Natural killer cell treated with Interleukin-12 subunit alpha and Interleukin-12 subunit beta and Interleukin-15 and Interleukin-18, amount 100 ng/mL, for 72 hours (primary cell): Measurements from ENCODE around the gene SNX15. TPM values are rescaled to one million over a fixed set of nuclear protein-coding genes. Genes with fewer than 3 reads are reported as not detected.
A peak's percentile ranks its signal among the peaks of the same experiment; 100 is the strongest.

Experiments used
- ATAC-seq, 2 donors: fragments of 150-1000 bp; cut with Tn5 transposase in 1 of 2; sonication (Bioruptor Pico), chemical (Tn5 transposase) in 1 of 2; 2 replicates each; pipeline ENCODE4 v1.10.0; 2021
- DNase-seq: peaks from one replicate; pipeline ENCODE4 v3.0.0; 2022; ENCODE audit warnings: low spot score
- H3K27ac Mint-ChIP-seq, 2 donors: 1 replicate in 1 of 2; 2 replicates in 1 of 2; pipeline ENCODE4 v1.8.0; 2022; ENCODE audit warnings: mixed read lengths in 2 of 2, mild to moderate bottlenecking in 1 of 2, moderate library complexity in 1 of 2
- H3K27me3 Mint-ChIP-seq, 2 donors: 1 replicate in 1 of 2; 2 replicates in 1 of 2; pipeline ENCODE4 v1.8.0; 2022; ENCODE audit warnings: mixed read lengths in 2 of 2
- H3K36me3 Mint-ChIP-seq: one replicate; pipeline ENCODE4 v1.8.0; 2022; ENCODE audit warnings: mixed read lengths
- H3K4me1 Mint-ChIP-seq, 2 donors: 1 replicate in 1 of 2; 2 replicates in 1 of 2; pipeline ENCODE4 v1.8.0; 2022; ENCODE audit warnings: low read depth in 2 of 2, mixed read lengths in 2 of 2, mild to moderate bottlenecking in 1 of 2
- H3K4me3 Mint-ChIP-seq: one replicate; pipeline ENCODE4 v1.8.0; 2022; ENCODE audit warnings: mixed read lengths
- H3K9me3 Mint-ChIP-seq: 2 replicates; pipeline ENCODE4 v1.8.0; 2022; ENCODE audit warnings: mixed read lengths
- total RNA-seq, 2 donors: library from RNA; stranded (reverse); gene quantifications; one replicate each; pipeline ENCODE4 v1.2.3, GENCODE V29; 2022

Gene SNX15
- total RNA-seq, 2 donors from 2014 or later, result 14.1 to 28.2 TPM

DNA sequence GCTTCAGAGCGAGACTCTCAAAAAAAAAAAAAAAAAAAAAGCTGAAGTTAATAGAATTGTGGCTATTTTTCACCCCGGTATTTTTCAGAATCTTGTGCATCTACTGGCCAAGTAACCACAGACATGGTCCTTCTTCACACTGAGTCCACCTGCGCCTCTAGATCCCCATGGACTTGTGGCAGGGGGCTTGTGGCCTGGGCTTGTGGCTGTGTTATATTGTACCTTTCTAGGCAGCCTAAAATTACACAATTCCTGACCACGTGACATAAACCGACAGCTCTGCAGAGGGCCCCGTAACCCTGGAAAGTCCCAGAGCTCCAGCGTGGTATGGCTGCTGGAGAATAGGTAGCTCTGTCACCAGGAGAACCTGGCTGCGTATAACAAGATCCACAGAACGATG, 42.0 kb downstream of the SNX15 start:
- H3K9me3 Mint-ChIP-seq, result no peaks in the 10 kb centered on the region
- H3K27me3 Mint-ChIP-seq, result no peaks in the 10 kb centered on the region
- ATAC-seq, result no peak
- no peak overlapping the region for H3K4me3 Mint-ChIP-seq
- H3K4me1 Mint-ChIP-seq, result no peaks in the 10 kb centered on the region
- no peak overlapping the region for H3K27ac Mint-ChIP-seq
- no peak for DNase-seq
- no peaks in the 10 kb centered on the region for H3K36me3 Mint-ChIP-seq

DNA sequence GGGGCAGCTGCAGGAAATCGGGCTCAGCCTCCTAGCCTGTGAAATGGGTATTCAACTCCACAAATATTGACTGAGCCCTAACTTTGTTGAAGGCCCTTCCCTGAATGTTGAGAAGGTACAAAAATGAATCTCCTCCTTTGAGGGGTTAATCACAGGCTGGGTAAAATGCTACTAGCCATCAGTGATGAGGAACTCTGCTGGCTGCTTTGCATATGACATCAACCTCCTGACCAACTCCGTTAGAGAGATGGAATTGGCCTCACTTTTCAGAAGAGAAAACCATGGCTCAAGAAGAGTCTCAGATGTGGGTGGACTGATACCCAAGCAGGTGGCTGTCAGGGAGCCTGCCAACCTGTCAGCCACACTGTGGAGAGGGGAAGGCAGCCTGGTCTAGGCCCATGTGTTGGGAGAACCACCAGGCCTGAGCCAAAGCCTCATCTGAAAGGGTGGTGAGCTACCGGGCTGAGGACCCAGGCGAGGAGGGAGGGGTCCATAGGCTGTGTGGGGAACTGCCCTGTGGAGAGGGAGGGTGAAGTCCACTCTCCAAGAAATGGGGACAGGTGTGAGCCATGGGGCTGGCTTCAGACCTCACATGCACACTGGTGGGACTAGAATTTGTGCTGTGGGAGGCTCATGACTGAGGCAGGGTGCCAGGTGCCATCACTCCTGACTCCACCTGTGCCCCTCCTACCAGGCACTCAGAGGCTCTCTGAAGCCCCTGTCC, 44.8 kb downstream of the SNX15 start:
- no peak overlapping the region for H3K27ac Mint-ChIP-seq
- no peak overlapping the region for H3K4me3 Mint-ChIP-seq
- no peaks in the 10 kb centered on the region for H3K9me3 Mint-ChIP-seq
- H3K36me3 Mint-ChIP-seq, result no peaks in the 10 kb centered on the region
- ATAC-seq, result peak in 1 of 2 donors; percentile 25
- no peaks in the 10 kb centered on the region for H3K4me1 Mint-ChIP-seq
- DNase-seq, result no peak
- no peaks in the 10 kb centered on the region for H3K27me3 Mint-ChIP-seq

DNA sequence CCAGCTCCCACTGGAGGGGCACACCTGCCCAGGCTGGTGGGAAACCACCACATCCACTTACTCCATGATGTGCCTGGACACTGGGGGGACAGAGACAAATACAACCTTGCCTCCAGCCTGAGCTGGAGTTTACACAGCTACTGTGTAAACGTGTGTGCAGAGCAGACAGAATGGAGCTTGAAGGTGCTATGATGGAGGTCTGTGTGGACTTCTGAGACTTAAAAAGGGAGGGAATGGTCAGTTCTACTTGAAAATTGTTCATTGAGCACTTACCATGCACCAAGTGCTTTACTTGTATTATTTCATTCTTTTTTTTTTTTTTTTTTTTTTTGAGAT, 45.4 kb downstream of the SNX15 start:
- no peak for DNase-seq
- no peak overlapping the region for H3K4me3 Mint-ChIP-seq
- no peak overlapping the region for H3K27ac Mint-ChIP-seq
- no peaks in the 10 kb centered on the region for H3K36me3 Mint-ChIP-seq
- no peaks in the 10 kb centered on the region for H3K27me3 Mint-ChIP-seq
- peaks cover 0 to 3% of the 10 kb centered on the region in 2 donors for H3K4me1 Mint-ChIP-seq
- no peaks in the 10 kb centered on the region for H3K9me3 Mint-ChIP-seq
- no peak for ATAC-seq

DNA sequence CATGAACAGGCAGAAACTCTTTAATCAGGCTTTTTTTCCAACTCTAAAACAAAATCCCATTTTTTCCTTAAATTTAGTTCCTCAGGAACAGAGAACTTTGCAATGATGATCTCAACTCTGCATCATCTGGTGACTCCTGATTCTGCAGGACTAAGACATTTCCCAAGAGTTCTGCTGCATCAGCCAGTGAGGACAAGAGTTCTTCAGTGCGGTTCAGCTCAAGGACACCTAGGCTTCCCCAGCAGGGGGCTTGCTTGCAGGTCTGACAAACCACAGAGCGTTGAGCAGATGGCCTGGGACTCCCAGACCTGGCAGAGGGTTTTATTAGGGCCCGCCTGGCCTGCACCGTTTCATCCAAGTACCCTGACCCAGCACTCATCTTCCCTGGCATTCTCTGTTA, 50.2 kb downstream of the SNX15 start:
- peak overlapping the region in 1 of 2 donors; percentile 45 for H3K27ac Mint-ChIP-seq
- H3K4me1 Mint-ChIP-seq, result peaks cover 10 to 31% of the 10 kb centered on the region in 2 donors
- no peaks in the 10 kb centered on the region for H3K27me3 Mint-ChIP-seq
- DNase-seq (peak; percentile 51), ATAC-seq (no peak)
- no peaks in the 10 kb centered on the region for H3K9me3 Mint-ChIP-seq
- no peak overlapping the region for H3K4me3 Mint-ChIP-seq
- H3K36me3 Mint-ChIP-seq, result peaks cover 10% of the 10 kb centered on the region

DNA sequence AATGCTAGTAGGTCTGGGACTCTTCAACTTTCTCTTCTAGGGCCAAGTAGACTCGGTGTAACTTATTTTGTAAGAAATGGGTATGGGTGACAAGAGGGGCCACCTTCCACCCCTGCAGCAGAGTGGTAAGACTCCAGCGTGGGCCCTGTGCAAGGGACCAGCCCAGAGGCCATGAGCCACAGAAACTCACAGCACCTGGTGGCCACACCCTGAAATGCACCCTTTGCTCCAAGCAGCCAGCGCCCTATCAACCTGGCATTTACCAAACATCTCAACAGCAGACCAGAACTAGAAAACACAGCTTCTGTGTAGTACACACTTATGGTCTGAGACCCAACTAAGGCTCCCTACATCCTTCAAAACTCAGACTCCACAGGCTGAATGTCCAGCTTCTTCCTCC, 50.9 kb downstream of the SNX15 start:
- H3K4me3 Mint-ChIP-seq, result no peak overlapping the region
- H3K27me3 Mint-ChIP-seq, result no peaks in the 10 kb centered on the region
- DNase-seq (peak; percentile 60), ATAC-seq (peak; percentile 58 to 67)
- H3K36me3 Mint-ChIP-seq, result peaks cover 10% of the 10 kb centered on the region
- peaks cover 15 to 38% of the 10 kb centered on the region in 2 donors for H3K4me1 Mint-ChIP-seq
- H3K9me3 Mint-ChIP-seq, result no peaks in the 10 kb centered on the region
- H3K27ac Mint-ChIP-seq, result peak overlapping the region in 1 of 2 donors; percentile 20

DNA sequence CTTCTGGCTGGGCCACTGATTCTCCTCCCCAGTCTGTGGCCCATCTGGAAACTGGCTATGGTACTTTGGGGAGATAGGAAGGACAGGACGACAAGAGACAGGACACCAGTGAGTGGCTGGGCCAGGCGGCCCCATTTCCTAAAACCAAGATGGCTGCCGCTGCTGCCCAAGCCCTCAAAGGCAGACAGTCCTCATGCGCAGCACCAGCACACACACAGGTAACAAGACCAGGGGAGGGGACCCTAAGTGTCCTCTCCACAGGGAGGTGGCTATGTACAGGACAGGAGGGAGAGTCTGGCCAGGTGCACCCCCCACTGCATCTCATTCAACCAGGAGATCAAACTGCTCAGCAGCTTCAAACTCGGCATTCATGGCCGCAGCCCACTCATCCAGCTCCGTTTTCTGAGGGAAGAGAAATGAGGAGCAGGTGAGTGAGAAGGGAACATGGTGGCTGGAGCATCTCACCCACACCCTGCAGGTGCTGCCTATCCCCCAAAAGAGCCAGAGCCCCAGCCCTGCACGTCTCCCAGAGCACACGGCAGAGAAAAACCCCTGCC, 51.6 kb downstream of the SNX15 start:
- Mint-ChIP-seq H3K27ac (peak overlapping the region in 1 of 2 donors; percentile 20), H3K9me3 (no peaks in the 10 kb centered on the region), H3K4me3 (peak overlapping the region; percentile 39), H3K36me3 (peaks cover 10% of the 10 kb centered on the region), H3K27me3 (no peaks in the 10 kb centered on the region), H3K4me1 (peaks cover 20 to 45% of the 10 kb centered on the region in 2 donors)
- DNase-seq (peak; percentile 60), ATAC-seq (no peak)

DNA sequence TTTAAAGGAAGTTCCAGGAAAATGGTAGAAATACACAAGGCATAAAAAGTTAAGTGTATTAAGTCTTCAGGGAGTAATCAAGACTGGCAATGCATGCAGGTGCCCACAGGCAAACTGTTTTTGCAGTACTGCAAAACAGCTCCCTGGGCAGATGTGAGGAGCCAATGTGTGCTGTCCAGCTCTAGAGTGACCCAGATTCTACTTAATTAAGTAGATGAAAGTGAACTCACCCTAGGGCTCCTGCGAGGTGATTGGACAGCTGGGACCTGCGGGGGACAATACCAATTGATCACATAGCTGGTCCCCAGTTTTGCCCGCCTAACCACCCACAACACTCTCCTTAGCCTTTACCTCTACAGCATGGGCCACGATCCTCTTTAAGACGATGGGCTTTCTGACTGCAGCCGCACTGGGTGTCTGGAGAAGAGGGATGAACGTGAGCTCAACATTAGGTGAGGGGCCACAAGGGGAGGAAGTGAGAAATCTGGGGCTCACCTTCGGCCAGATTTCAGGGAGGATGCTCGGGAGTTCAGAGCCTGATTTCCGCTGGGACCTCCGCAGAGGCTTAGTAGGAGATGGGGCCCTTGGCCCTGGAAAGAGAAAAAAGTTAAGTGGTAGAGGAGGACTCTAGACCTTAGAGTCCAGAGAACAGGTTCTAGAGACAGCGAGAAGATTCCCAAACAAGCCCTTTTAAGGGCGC, 56.0 kb downstream of the SNX15 start:
- H3K36me3 Mint-ChIP-seq, result peaks cover 17% of the 10 kb centered on the region
- ATAC-seq (peak; percentile 0 to 1), DNase-seq (peak; percentile 38)
- no peaks in the 10 kb centered on the region for H3K27me3 Mint-ChIP-seq
- peak overlapping the region; percentile 94 to 95 for H3K27ac Mint-ChIP-seq
- peak overlapping the region; percentile 98 for H3K4me3 Mint-ChIP-seq
- H3K4me1 Mint-ChIP-seq, result peaks cover 32 to 51% of the 10 kb centered on the region in 2 donors
- no peaks in the 10 kb centered on the region for H3K9me3 Mint-ChIP-seq

DNA sequence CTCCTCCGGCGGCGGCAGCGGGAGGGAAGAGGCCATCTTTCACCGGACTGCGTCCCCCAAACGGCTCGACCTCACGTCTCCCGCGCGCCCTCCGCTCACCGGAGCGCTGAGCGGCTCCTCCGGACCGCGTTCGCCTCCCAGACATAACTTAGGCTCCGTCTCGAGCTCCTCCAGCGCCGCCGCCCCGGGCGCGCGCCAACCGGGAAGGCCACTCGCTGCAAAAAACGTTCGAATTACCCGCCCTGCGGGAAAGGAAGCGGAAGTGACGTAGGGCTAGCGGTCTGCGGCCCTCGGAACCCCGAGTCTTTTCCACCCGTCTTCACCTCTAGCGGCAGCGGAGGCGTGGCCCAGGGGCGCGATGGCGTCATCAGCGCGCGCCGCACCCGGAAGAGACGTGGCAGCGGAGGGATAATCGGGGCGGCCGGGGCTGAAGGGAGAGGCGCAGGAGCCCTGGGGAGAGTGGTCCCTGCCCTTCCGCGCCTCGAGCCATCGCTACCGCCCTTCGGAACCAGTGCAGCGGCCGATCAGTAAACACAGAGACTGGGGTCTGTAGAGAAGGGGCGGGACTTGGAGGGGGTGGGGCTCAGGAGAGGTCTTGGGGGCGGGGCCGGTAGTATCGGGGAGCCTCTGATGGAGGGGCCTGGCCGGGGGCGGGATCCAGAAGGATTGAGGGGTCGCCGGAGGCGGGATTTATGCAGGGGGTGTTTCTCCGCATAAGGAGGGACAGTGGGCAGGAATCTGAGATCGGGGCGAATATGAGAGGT, 56.8 kb downstream of the SNX15 start, which contains the start of the genes CDCA5 and ZFPL1:
TSS of gene CDCA5 (minus strand) at position 207 of the 764 bp plus-strand sequence. CDS start at position 145, 62 bp downstream.
TSS of gene ZFPL1 (plus strand) at position 389 of the 764 bp plus-strand sequence. CDS start 477 bp downstream, outside the sequence.
- Mint-ChIP-seq H3K9me3 (no peaks in the 10 kb centered on the region), H3K27ac (peak within 1 kb of the TSS; percentile 94 to 95), H3K27me3 (no peaks in the 10 kb centered on the region), H3K4me3 (peak within 1 kb of the TSS; percentile 98), H3K36me3 (peaks cover 19% of the 10 kb centered on the region), H3K4me1 (peaks cover 26 to 44% of the 10 kb centered on the region in 2 donors)
- ATAC-seq (peak; percentile 93 to 96), DNase-seq (peak; percentile 98)

DNA sequence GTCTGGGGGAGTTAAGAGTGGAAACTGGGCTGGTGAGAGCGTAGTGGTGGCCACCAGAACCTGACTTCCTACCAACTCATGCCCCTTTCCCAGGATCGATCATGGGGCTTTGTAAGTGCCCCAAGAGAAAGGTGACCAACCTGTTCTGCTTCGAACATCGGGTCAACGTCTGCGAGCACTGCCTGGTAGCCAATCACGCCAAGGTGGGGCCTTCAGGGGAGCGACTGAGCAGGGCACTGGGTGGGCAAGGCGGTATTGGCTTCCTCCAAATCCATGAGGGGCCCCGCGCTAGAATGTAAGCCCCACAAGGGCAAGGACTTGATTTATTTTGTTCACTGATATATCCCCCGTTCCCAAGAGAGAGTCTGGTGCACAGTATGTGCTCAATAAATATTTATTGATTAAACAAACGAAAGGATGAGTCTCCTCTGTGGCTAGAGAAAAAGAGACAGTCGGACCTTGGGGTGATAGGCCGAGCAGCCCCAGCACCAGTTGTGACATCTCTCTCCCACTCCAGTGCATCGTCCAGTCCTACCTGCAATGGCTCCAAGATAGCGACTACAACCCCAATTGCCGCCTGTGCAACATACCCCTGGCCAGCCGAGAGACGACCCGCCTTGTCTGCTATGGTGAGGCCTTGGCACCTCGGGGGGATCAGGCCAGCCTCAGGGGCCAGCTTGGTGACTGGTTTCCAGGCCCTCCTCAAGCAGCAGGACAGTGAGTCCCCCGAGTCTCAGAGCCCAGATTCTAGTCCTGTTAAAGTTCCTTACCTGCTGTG, 57.5 kb downstream of the SNX15 start:
- no peak for ATAC-seq
- peak overlapping the region; percentile 98 for H3K4me3 Mint-ChIP-seq
- peaks cover 26 to 44% of the 10 kb centered on the region in 2 donors for H3K4me1 Mint-ChIP-seq
- H3K27ac Mint-ChIP-seq, result peak overlapping the region; percentile 94 to 95
- peaks cover 21% of the 10 kb centered on the region for H3K36me3 Mint-ChIP-seq
- no peaks in the 10 kb centered on the region for H3K9me3 Mint-ChIP-seq
- H3K27me3 Mint-ChIP-seq, result no peaks in the 10 kb centered on the region
- no peak for DNase-seq

DNA sequence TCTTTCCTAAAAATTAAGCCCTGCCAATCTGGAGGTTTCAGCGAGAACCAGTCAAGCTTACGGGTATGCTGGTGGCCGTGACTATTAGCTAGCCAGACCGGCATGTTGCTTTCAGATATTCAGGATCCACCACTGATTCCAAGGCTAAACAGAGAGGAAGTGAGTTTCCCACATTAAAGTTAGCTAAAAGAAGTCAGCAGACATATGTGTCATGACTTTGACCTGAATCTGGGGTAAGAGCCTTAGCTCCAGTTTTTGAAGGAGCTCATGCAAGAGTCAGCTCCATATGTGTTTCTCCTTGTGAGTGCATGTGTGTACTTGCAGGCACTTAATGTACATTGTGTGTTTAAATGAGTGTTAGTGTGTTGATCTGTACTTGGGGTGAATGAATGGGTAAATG, 58.2 kb downstream of the SNX15 start:
- ATAC-seq, result no peak
- no peaks in the 10 kb centered on the region for H3K9me3 Mint-ChIP-seq
- peaks cover 26 to 42% of the 10 kb centered on the region in 2 donors for H3K4me1 Mint-ChIP-seq
- no peak for DNase-seq
- no peaks in the 10 kb centered on the region for H3K27me3 Mint-ChIP-seq
- H3K36me3 Mint-ChIP-seq, result peaks cover 20% of the 10 kb centered on the region
- H3K4me3 Mint-ChIP-seq, result peak overlapping the region; percentile 98
- peak overlapping the region; percentile 94 to 95 for H3K27ac Mint-ChIP-seq

DNA sequence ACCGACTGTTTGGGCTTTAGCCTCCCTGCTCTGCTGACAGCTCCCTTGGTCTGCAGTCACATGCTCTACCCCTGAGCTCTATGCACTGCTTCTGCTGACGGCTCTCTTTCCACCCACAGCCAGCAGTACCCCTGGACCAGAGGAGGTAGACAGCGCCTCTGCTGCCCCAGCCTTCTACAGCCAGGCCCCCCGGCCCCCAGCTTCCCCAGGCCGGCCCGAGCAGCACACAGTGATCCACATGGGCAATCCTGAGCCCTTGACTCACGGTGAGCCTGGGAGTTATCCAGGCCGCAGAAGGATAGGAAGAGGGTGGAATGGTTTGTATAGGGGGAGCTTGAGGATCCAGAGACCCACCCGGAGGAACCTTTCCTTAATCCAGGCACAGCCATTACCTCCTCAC, 59.6 kb downstream of the SNX15 start:
- H3K27ac Mint-ChIP-seq, result no peak overlapping the region
- peaks cover 23 to 35% of the 10 kb centered on the region in 2 donors for H3K4me1 Mint-ChIP-seq
- H3K27me3 Mint-ChIP-seq, result no peaks in the 10 kb centered on the region
- ATAC-seq (no peak), DNase-seq (no peak)
- H3K4me3 Mint-ChIP-seq, result no peak overlapping the region
- H3K9me3 Mint-ChIP-seq, result no peaks in the 10 kb centered on the region
- H3K36me3 Mint-ChIP-seq, result peaks cover 15% of the 10 kb centered on the region

DNA sequence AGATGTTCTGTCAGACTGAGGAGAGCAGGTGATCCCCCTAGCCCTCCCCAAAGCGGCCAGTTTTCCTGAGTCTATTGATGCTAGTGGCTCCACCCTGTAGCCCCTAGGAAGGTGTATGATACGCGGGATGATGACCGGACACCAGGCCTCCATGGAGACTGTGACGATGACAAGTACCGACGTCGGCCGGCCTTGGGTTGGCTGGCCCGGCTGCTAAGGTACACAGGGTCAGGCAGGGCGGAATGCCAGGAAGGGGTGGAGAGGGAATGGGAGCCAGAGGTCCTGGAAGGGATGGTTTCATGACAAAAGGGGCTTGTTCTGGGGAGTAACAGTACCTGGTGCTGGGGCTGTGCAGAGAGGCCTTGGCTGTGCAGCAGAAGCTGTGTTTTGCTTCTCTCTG, 60.0 kb downstream of the SNX15 start:
- no peak overlapping the region for H3K4me3 Mint-ChIP-seq
- no peak for ATAC-seq
- H3K9me3 Mint-ChIP-seq, result no peaks in the 10 kb centered on the region
- peaks cover 23 to 32% of the 10 kb centered on the region in 2 donors for H3K4me1 Mint-ChIP-seq
- DNase-seq, result no peak
- peaks cover 15% of the 10 kb centered on the region for H3K36me3 Mint-ChIP-seq
- H3K27ac Mint-ChIP-seq, result no peak overlapping the region
- H3K27me3 Mint-ChIP-seq, result no peaks in the 10 kb centered on the region

DNA sequence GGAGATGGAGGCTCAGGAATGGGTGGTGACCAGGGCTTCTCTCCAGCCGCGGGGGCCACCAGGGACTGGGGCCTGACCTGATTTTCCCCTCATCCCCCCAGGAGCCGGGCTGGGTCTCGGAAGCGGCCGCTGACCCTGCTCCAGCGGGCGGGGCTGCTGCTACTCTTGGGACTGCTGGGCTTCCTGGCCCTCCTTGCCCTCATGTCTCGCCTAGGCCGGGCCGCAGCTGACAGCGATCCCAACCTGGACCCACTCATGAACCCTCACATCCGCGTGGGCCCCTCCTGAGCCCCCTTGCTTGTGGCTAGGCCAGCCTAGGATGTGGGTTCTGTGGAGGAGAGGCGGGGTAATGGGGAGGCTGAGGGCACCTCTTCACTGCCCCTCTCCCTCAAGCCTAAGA, 60.6 kb downstream of the SNX15 start:
- Mint-ChIP-seq H3K36me3 (peaks cover 15% of the 10 kb centered on the region), H3K9me3 (no peaks in the 10 kb centered on the region), H3K27ac (no peak overlapping the region), H3K27me3 (no peaks in the 10 kb centered on the region), H3K4me1 (peaks cover 20 to 26% of the 10 kb centered on the region in 2 donors), H3K4me3 (no peak overlapping the region)
- DNase-seq, result no peak
- ATAC-seq, result no peak
